Measurements from ENCODE around the gene TBCB.
"Not testable (repeated sequence)": the region's sequence is repeated elsewhere in the genome, so short reads cannot be mapped to it uniquely, and the experiment has no call there.

Gene TBCB

GRCh38 chr19:36173846-36174245 lies 58.6 kb downstream of the TBCB start:
- not testable (repeated sequence) for DNase-seq (ENCODE audit: low read depth)
